ENCODE measurements around the gene RBBP5.

The RBBP5 gene

DNA sequence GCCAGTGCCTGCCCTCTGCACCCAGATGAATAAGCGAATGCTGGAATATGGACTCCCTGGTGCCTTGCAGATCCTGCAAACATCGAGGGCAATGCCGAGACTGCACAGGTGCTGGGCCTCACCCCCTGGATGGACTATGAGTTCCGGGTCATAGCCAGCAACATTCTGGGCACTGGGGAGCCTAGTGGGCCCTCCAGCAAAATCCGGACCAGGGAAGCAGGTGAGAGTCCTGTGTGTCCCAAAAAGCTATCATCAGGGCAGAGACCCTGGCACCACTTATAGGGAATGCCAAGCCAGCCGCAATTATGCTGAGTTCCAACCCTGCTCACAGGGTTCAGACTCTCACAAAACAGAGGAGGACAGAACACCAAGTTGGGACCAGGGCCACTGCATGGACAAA, 54.7 kb downstream of the RBBP5 start:
- no peak for TF ChIP-seq EZH2phosphoT487 (IDR thresholded peaks at IDR 0.05; ENCODE audit: borderline replicate concordance, low read length)
- TF ChIP-seq, protein P1, sequence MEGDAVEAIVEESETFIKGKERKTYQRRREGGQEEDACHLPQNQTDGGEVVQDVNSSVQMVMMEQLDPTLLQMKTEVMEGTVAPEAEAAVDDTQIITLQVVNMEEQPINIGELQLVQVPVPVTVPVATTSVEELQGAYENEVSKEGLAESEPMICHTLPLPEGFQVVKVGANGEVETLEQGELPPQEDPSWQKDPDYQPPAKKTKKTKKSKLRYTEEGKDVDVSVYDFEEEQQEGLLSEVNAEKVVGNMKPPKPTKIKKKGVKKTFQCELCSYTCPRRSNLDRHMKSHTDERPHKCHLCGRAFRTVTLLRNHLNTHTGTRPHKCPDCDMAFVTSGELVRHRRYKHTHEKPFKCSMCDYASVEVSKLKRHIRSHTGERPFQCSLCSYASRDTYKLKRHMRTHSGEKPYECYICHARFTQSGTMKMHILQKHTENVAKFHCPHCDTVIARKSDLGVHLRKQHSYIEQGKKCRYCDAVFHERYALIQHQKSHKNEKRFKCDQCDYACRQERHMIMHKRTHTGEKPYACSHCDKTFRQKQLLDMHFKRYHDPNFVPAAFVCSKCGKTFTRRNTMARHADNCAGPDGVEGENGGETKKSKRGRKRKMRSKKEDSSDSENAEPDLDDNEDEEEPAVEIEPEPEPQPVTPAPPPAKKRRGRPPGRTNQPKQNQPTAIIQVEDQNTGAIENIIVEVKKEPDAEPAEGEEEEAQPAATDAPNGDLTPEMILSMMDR (IDR thresholded peaks at IDR 0.05; ENCODE audit: low read depth, low read length, poor library complexity, severe bottlenecking): no peak
- H3F3A ChIP-seq (ENCODE audit: control insufficient read depth, insufficient read depth): no peaks in the 10 kb centered on the region
- H3K36me3 ChIP-seq (ENCODE audit: control insufficient read depth, low read length): no peaks in the 10 kb centered on the region
- H3K4me1 ChIP-seq (ENCODE audit: control insufficient read depth, low read length): no peaks in the 10 kb centered on the region
- H3K79me2 ChIP-seq (ENCODE audit: control insufficient read depth, low read length): no peaks in the 10 kb centered on the region
- no peaks in the 10 kb centered on the region for H3K9me2 ChIP-seq (replicated peaks; ENCODE audit: control insufficient read depth, low read length)
- H4K20me1 ChIP-seq (ENCODE audit: control insufficient read depth, insufficient read depth, low read depth, low read length): no peaks in the 10 kb centered on the region
- no peak overlapping the region for H3K4me3 ChIP-seq (ENCODE audit: low read length)
- no peak overlapping the region for H3K27ac ChIP-seq (ENCODE audit: low read depth, low read length)
- no peaks in the 10 kb centered on the region for H3K9me3 ChIP-seq (ENCODE audit: control insufficient read depth, insufficient read depth, low read length)
- no peaks in the 10 kb centered on the region for H3K27me3 ChIP-seq (ENCODE audit: control insufficient read depth, low read length)
- no peak overlapping the region for H3K4me2 ChIP-seq (ENCODE audit: low read length)

DNA sequence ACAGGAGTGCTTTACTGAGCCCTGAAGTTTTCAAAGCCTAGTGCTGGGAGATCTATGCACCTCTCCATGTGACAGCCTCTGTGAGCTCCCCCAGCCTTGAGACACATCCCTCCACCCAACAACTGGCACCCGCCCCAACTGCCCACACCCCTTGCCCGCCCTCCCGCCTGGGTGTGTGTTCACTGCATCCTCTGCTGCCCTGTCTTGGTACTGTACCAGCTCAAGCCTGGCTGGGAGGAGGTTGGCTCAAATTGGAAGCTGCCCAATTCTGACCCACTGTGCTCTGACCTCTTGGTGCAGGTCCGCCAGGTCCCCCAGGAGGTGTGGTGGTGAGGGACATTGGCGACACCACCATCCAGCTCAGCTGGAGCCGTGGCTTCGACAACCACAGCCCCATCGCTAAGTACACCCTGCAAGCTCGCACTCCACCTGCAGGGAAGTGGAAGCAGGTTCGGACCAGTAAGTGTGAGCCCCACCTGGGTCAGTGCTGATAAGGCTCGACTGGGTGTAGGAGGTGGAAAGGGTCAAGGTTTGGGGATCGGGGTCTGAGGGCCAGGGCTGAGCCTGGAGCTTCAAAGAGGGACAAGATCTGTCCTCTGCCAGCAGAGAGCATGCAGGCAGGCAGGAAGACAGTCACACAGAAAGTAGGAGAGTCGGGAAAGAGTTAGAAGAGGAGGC, 55.5 kb downstream of the RBBP5 start:
- H3F3A ChIP-seq (ENCODE audit: control insufficient read depth, insufficient read depth): no peaks in the 10 kb centered on the region
- H3K27ac ChIP-seq (ENCODE audit: low read depth, low read length): no peak overlapping the region
- no peaks in the 10 kb centered on the region for H3K9me3 ChIP-seq (ENCODE audit: control insufficient read depth, insufficient read depth, low read length)
- H3K9me2 ChIP-seq (replicated peaks; ENCODE audit: control insufficient read depth, low read length): no peaks in the 10 kb centered on the region
- H3K4me1 ChIP-seq (ENCODE audit: control insufficient read depth, low read length): no peaks in the 10 kb centered on the region
- H3K36me3 ChIP-seq (ENCODE audit: control insufficient read depth, low read length): no peaks in the 10 kb centered on the region
- H3K4me3 ChIP-seq (ENCODE audit: low read length): no peak overlapping the region
- no peak overlapping the region for H3K4me2 ChIP-seq (ENCODE audit: low read length)
- H3K27me3 ChIP-seq (ENCODE audit: control insufficient read depth, low read length): no peaks in the 10 kb centered on the region
- no peaks in the 10 kb centered on the region for H4K20me1 ChIP-seq (ENCODE audit: control insufficient read depth, insufficient read depth, low read depth, low read length)
- TF ChIP-seq, protein P1 (IDR thresholded peaks at IDR 0.05; ENCODE audit: low read depth, low read length, poor library complexity, severe bottlenecking): no peak
- TF ChIP-seq EZH2phosphoT487 (IDR thresholded peaks at IDR 0.05; ENCODE audit: borderline replicate concordance, low read length): no peak
- no peaks in the 10 kb centered on the region for H3K79me2 ChIP-seq (ENCODE audit: control insufficient read depth, low read length)

DNA sequence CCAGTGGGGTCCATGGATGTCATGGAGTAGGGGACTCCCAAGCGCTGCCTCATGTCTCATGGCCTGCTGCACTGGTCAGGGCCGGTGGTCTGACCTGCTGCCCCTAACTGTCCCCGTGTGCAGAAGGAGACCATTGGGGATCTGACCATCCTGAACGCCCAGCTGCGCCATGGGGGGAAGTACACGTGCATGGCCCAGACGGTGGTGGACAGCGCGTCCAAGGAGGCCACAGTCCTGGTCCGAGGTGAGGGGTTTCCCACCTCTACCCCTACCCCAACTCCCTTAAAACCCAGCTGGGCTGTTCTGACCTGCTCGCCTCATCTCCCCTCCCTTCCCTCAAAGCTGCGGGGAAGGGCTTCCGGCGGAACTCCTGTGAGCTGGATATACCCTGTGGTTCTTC, 56.1 kb downstream of the RBBP5 start:
- TF ChIP-seq EZH2phosphoT487 (IDR thresholded peaks at IDR 0.05; ENCODE audit: borderline replicate concordance, low read length): no peak
- TF ChIP-seq, protein P1 (IDR thresholded peaks at IDR 0.05; ENCODE audit: low read depth, low read length, poor library complexity, severe bottlenecking): no peak
- no peaks in the 10 kb centered on the region for H3K9me2 ChIP-seq (replicated peaks; ENCODE audit: control insufficient read depth, low read length)
- no peaks in the 10 kb centered on the region for H3F3A ChIP-seq (ENCODE audit: control insufficient read depth, insufficient read depth)
- H3K27me3 ChIP-seq (ENCODE audit: control insufficient read depth, low read length): no peaks in the 10 kb centered on the region
- no peak overlapping the region for H3K4me3 ChIP-seq (ENCODE audit: low read length)
- H3K27ac ChIP-seq (ENCODE audit: low read depth, low read length): no peak overlapping the region
- no peaks in the 10 kb centered on the region for H3K36me3 ChIP-seq (ENCODE audit: control insufficient read depth, low read length)
- H3K4me2 ChIP-seq (ENCODE audit: low read length): no peak overlapping the region
- no peaks in the 10 kb centered on the region for H4K20me1 ChIP-seq (ENCODE audit: control insufficient read depth, insufficient read depth, low read depth, low read length)
- no peaks in the 10 kb centered on the region for H3K4me1 ChIP-seq (ENCODE audit: control insufficient read depth, low read length)
- no peaks in the 10 kb centered on the region for H3K79me2 ChIP-seq (ENCODE audit: control insufficient read depth, low read length)
- H3K9me3 ChIP-seq (ENCODE audit: control insufficient read depth, insufficient read depth, low read length): no peaks in the 10 kb centered on the region

Data from DOHH2 (cell line).